H9 (cell line): ENCODE results near the gene SORBS1. TPM values are rescaled to one million over a fixed set of nuclear protein-coding genes. Genes with fewer than 3 reads are reported as not detected.

Source experiments
- DNase-seq: peaks from one replicate; pipeline ENCODE4 v3.0.0-alpha.2; 2017
- H2AFZ ChIP-seq: one replicate; pipeline ENCODE4 v1.6.1; 2013; ENCODE audit warnings: mild to moderate bottlenecking, low read length, control low read depth, moderate library complexity
- H2AK5ac ChIP-seq: 2 replicates; pipeline ENCODE4 v1.6.1; 2013; ENCODE audit warnings: low read length, control low read depth, mixed read lengths; ENCODE audit not compliant: insufficient read length
- H2BK120ac ChIP-seq: one replicate; pipeline ENCODE4 v1.6.1; 2013; ENCODE audit warnings: low read depth, mild to moderate bottlenecking, low read length, control low read depth, inconsistent platforms; ENCODE audit not compliant: poor library complexity, severe bottlenecking
- H2BK12ac ChIP-seq: 2 replicates; pipeline ENCODE4 v1.6.1; 2013; ENCODE audit warnings: low read length, control low read depth, mixed read lengths, low read depth; ENCODE audit not compliant: insufficient read length
- H2BK15ac ChIP-seq: 2 replicates; pipeline ENCODE4 v1.6.1; 2013; ENCODE audit warnings: low read depth, low read length, control low read depth
- H2BK20ac ChIP-seq: one replicate; pipeline ENCODE4 v1.6.1; 2013; ENCODE audit warnings: low read depth, mild to moderate bottlenecking, low read length, control low read depth, inconsistent platforms; ENCODE audit not compliant: poor library complexity, severe bottlenecking
- H2BK5ac ChIP-seq: 2 replicates; pipeline ENCODE4 v1.6.1; 2013; ENCODE audit warnings: low read length, control low read depth, mixed read lengths; ENCODE audit not compliant: insufficient read length
- H3K14ac ChIP-seq: 2 replicates; pipeline ENCODE4 v1.6.1; 2013; ENCODE audit warnings: low read length, control low read depth; ENCODE audit not compliant: insufficient read depth
- H3K18ac ChIP-seq: 2 replicates; pipeline ENCODE4 v1.6.1; 2013; ENCODE audit warnings: low read depth, mild to moderate bottlenecking, mixed read lengths, low read length, control low read depth; ENCODE audit not compliant: insufficient read length
- H3K23ac ChIP-seq: 2 replicates; pipeline ENCODE4 v1.6.1; 2013; ENCODE audit warnings: low read length, control low read depth, mixed read lengths, low read depth; ENCODE audit not compliant: insufficient read length
- H3K23me2 ChIP-seq: 2 replicates; pipeline ENCODE4 v1.6.1; 2013; ENCODE audit warnings: low read depth, mild to moderate bottlenecking, mixed read lengths, low read length, control low read depth; ENCODE audit not compliant: insufficient read length, poor library complexity, severe bottlenecking
- H3K27ac ChIP-seq: 2 replicates; pipeline ENCODE4 v1.5.1; 2013; ENCODE audit warnings: low read length, control low read depth, mixed read lengths, low read depth; ENCODE audit not compliant: insufficient read length
- H3K27me3 ChIP-seq: 2 replicates; pipeline ENCODE4 v1.6.1; 2013; ENCODE audit warnings: low read length, control low read depth, inconsistent platforms; ENCODE audit not compliant: insufficient read depth
- H3K4ac ChIP-seq: 2 replicates; pipeline ENCODE4 v1.6.1; 2013; ENCODE audit warnings: low read depth, mild to moderate bottlenecking, control low read depth, inconsistent platforms, low read length, moderate library complexity
- H3K4me1 ChIP-seq: 2 replicates; pipeline ENCODE4 v1.6.1; 2013; ENCODE audit warnings: low read length, control low read depth, inconsistent platforms; ENCODE audit not compliant: insufficient read depth
- H3K4me2 ChIP-seq: 2 replicates; pipeline ENCODE4 v1.6.1; 2013; ENCODE audit warnings: low read length, control low read depth, mixed read lengths; ENCODE audit not compliant: insufficient read length, insufficient read depth
- H3K56ac ChIP-seq: 2 replicates; pipeline ENCODE4 v1.6.1; 2013; ENCODE audit warnings: low read depth, mild to moderate bottlenecking, mixed read lengths, low read length, control low read depth; ENCODE audit not compliant: insufficient read length
- H3K79me1 ChIP-seq: 2 replicates; pipeline ENCODE4 v1.6.1; 2013; ENCODE audit warnings: low read depth, mild to moderate bottlenecking, moderate library complexity, low read length, control low read depth, inconsistent platforms; ENCODE audit not compliant: insufficient read depth, poor library complexity, severe bottlenecking
- H3K79me2 ChIP-seq: 2 replicates; pipeline ENCODE4 v1.6.1; 2013; ENCODE audit warnings: low read length, control low read depth, inconsistent platforms; ENCODE audit not compliant: insufficient read depth
- H3K9ac ChIP-seq: 2 replicates; pipeline ENCODE4 v1.6.1; 2013; ENCODE audit warnings: low read length, control low read depth, mixed read lengths; ENCODE audit not compliant: insufficient read length; ENCODE audit errors: extremely low read depth
- H3K9me3 ChIP-seq: one replicate; pipeline ENCODE4 v1.6.1; 2013; ENCODE audit warnings: low read depth, low read length, inconsistent platforms; ENCODE audit not compliant: control insufficient read depth
- H3T11ph ChIP-seq: one replicate; pipeline ENCODE4 v1.6.1; 2013; ENCODE audit warnings: mild to moderate bottlenecking, low read length, control low read depth, inconsistent platforms
- H4K20me1 ChIP-seq: one replicate; pipeline ENCODE4 v1.6.1; 2013; ENCODE audit not compliant: control insufficient read depth, insufficient read length, insufficient read depth
- H4K5ac ChIP-seq: 2 replicates; pipeline ENCODE4 v1.6.1; 2013; ENCODE audit warnings: low read depth, mild to moderate bottlenecking, mixed read lengths, low read length, control low read depth; ENCODE audit not compliant: insufficient read length
- H4K8ac ChIP-seq: replicated peaks from 2 replicates; pipeline ENCODE4 v1.6.1; 2013; ENCODE audit warnings: low read length, control low read depth, mixed read lengths, low read depth; ENCODE audit not compliant: insufficient read length
- H4K91ac ChIP-seq: 2 replicates; pipeline ENCODE4 v1.6.1; 2013; ENCODE audit warnings: low read depth, mild to moderate bottlenecking, moderate library complexity, mixed read lengths, low read length, control low read depth; ENCODE audit not compliant: insufficient read length
- H3K27ac Mint-ChIP-seq, 3 experiments: 2 replicates in 2 of 3; 3 replicates in 1 of 3; pipeline ENCODE4 v1.8.0; 2020 to 2021; ENCODE audit warnings: mixed read lengths in 3 of 3, mild to moderate bottlenecking in 1 of 3, moderate library complexity in 1 of 3
- H3K27me3 Mint-ChIP-seq: 2 replicates; pipeline ENCODE4 v1.8.0; 2021; ENCODE audit warnings: low read depth, mild to moderate bottlenecking, moderate library complexity, mixed read lengths
- H3K36me3 Mint-ChIP-seq, 3 experiments: 2 replicates in 2 of 3; 3 replicates in 1 of 3; pipeline ENCODE4 v1.8.0; 2020 to 2021; ENCODE audit warnings: low read depth in 3 of 3, mixed read lengths in 3 of 3; ENCODE audit not compliant: insufficient read depth in 1 of 3
- H3K4me1 Mint-ChIP-seq, 2 experiments: 2 replicates each; pipeline ENCODE4 v1.8.0; 2020; ENCODE audit warnings: mixed read lengths in 2 of 2
- H3K4me3 Mint-ChIP-seq, 2 experiments: 2 replicates in 1 of 2; 3 replicates in 1 of 2; pipeline ENCODE4 v1.8.0; 2020 to 2021; ENCODE audit warnings: mild to moderate bottlenecking in 2 of 2, mixed read lengths in 2 of 2, moderate library complexity in 1 of 2
- H3K9me3 Mint-ChIP-seq, 2 experiments: 2 replicates in 1 of 2; 3 replicates in 1 of 2; pipeline ENCODE4 v1.8.0; 2020; ENCODE audit warnings: mild to moderate bottlenecking in 2 of 2, mixed read lengths in 2 of 2, moderate library complexity in 1 of 2
- CTCF ChIP-seq: fragments of 200-600 bp; sonication (generic); conservative IDR thresholded peaks from 3 replicates; pipeline ENCODE4 v1.8.0; 2021; ENCODE audit warnings: antibody characterized with exemption, mild to moderate bottlenecking
- WGBS: extraction: QIAGEN DNeasy Blood & Tissue Kit; methylation state at CpG from one replicate; pipeline ENCODE4 v1.1.7; 2013; ENCODE audit warnings: missing lambda C conversion rate, low lambda C conversion rate, mixed read lengths; ENCODE audit not compliant: insufficient read length; ENCODE audit errors: extremely low coverage; 5-methylcytosine and 5-hydroxymethylcytosine counted together
- total RNA-seq: library from RNA; stranded (reverse); gene quantifications from 2 replicates; pipeline ENCODE4 v1.2.1, GENCODE V29; 2021

Gene SORBS1
- total RNA-seq, 1 experiment from 2014 or later, result 24.3 TPM

DNA sequence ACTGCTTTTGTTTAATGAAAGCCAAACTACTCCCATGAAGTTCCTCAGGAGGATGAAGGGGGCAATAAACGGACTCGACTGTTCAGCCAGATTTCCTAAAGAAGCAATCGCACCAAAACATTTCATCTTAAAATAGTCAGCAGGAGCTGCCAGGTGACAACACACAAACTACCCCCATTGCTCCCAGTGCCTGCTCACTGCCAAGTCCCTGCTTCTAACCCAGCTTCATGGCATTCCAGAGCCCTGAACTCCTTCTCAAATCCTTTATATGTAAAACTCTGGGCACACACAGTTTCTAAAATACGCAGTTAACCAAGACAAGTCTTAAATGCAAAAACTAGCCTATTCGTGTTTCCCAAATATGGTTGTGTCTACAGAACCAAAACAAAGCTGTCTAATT is 110.0 kb downstream of the SORBS1 start:
- Histone ChIP-seq H2AK5ac (no peak overlapping the region), H3K14ac (0 out of 2 replicates have a peak overlapping the region, but pooled peaks have one; percentile 50), H3K4me2 (no peak overlapping the region), H3K4ac (no peak overlapping the region), H3K9ac (no peak overlapping the region), H3K27me3 (no peaks in the 10 kb centered on the region), H3T11ph (no peak overlapping the region), H4K5ac (no peak overlapping the region), H3K79me2 (no peaks in the 10 kb centered on the region), H3K23me2 (no peaks in the 10 kb centered on the region), H3K27ac (no peak overlapping the region), H2BK15ac (no peak overlapping the region), H4K20me1 (no peaks in the 10 kb centered on the region), H3K23ac (no peak overlapping the region), H3K56ac (no peak overlapping the region), H2BK12ac (no peak overlapping the region), H3K9me3 (no peaks in the 10 kb centered on the region), H3K18ac (no peak overlapping the region), H2BK5ac (no peak overlapping the region), H3K79me1 (no peaks in the 10 kb centered on the region), H2BK20ac (no peak overlapping the region), H4K8ac (no peak overlapping the region), H3K4me1 (peaks cover 2% of the 10 kb centered on the region; the same call in 1 of the 2 replicates), H4K91ac (no peak overlapping the region), H2AFZ (no peak overlapping the region), H2BK120ac (no peak overlapping the region)
- TF ChIP-seq CTCF, result no peak
- no peaks in the 10 kb centered on the region for H3K9me3 Mint-ChIP-seq
- H3K36me3 Mint-ChIP-seq, result no peaks in the 10 kb centered on the region
- WGBS, result no CpG with 5 or more reads among the region's 5 CpGs
- H3K27me3 Mint-ChIP-seq, result no peaks in the 10 kb centered on the region
- peaks cover 11 to 21% of the 10 kb centered on the region in 2 experiments for H3K4me1 Mint-ChIP-seq
- H3K27ac Mint-ChIP-seq, result no peak overlapping the region; a peak in 1 of 7 replicates
- DNase-seq, result no peak
- H3K4me3 Mint-ChIP-seq, result no peak overlapping the region
